ENCODE data around the gene SLC2A14.
"Not testable (repeated sequence)": the region's sequence is repeated elsewhere in the genome, so short reads cannot be mapped to it uniquely, and the experiment has no call there.

The SLC2A14 gene

DNA sequence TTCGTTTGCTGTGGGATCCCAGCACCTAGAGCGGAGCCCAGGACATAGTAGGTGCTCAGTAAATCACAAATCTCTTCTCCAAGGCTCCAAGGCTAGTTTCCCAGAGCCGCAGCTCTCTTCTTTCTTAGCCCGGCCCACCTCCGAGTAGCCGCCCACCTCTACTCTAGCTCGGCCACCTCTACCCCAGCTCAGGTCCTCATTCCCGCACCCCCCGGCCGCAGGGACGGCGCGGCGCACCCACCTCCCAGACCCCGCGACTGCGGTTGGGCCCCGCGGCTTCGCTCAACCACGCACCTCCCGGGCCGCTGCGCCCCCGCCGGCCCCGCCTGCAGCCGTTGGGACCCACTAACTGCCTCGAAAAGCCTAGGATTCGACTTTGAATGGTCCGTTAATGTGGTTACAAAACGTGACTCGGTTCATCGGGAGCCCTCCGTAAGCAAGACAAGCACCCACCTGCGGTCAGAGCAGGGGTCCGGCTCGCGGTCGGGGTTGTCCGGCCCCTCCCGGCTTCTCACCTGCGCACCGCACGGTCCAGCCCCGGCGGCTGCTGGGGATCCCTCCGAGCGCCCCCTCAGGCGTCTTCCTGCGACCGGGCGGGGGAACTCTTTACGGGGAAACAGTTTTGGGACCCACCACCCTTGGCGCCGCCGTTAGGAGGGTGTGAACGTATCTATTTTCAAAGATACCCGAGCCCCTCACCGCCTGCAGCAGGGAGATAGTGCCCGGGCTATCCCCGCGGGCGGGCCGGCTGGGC lies at the start of gene SLC2A14:
TSS of gene SLC2A14 (minus strand) at position 350 of the 754 bp plus-strand sequence. CDS start 3,035 bp downstream, outside the sequence.
- no peaks in the 10 kb centered on the region for H3K36me3 Mint-ChIP-seq (ENCODE audit: low read depth)
- H3K9me3 Mint-ChIP-seq: no peaks in the 10 kb centered on the region
- peaks cover 3% of the 10 kb centered on the region for H3K4me1 Mint-ChIP-seq (ENCODE audit: low read depth)
- H3K27me3 Mint-ChIP-seq: peaks cover 33% of the 10 kb centered on the region
- no peak within 1 kb of the TSS for H3K27ac Mint-ChIP-seq
- H3K4me3 Mint-ChIP-seq: no peak within 1 kb of the TSS

GRCh38 chr12:7921181-7921580 lies 48.5 kb upstream of the SLC2A14 start:
- H3K36me3 Mint-ChIP-seq (ENCODE audit: low read depth): peaks cover 66% of the 10 kb centered on the region
- H3K27me3 Mint-ChIP-seq: not testable (repeated sequence)

DNA sequence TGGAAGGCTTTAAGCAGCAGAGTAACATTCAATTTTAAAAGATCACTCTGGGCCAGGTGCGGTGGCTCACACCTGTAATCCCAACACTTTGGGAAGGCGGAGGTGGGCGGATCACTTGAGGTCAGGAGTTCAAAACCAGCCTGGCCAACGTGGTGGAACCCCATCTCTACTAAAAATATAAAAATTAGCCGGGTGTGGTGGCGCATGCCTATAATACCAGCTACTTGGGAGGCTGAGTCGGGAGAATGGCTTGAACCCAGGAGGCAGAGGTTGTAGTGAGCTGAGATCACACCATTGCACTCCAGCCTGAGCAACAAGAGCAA lies 45.5 kb upstream of the SLC2A14 start:
- H3K4me1 Mint-ChIP-seq (ENCODE audit: low read depth): peaks cover 27% of the 10 kb centered on the region
- peaks cover 53% of the 10 kb centered on the region for H3K36me3 Mint-ChIP-seq (ENCODE audit: low read depth)
- H3K4me3 Mint-ChIP-seq, H3K27ac Mint-ChIP-seq, H3K27me3 Mint-ChIP-seq, H3K9me3 Mint-ChIP-seq: not testable (repeated sequence)

More at GRCh38 chr12:7921181-7921580, 48.5 kb upstream of the SLC2A14 start:
- peaks cover 23% of the 10 kb centered on the region for H3K4me1 Mint-ChIP-seq (ENCODE audit: low read depth)
- not testable (repeated sequence) for H3K4me3 Mint-ChIP-seq, H3K27ac Mint-ChIP-seq, H3K9me3 Mint-ChIP-seq

DNA sequence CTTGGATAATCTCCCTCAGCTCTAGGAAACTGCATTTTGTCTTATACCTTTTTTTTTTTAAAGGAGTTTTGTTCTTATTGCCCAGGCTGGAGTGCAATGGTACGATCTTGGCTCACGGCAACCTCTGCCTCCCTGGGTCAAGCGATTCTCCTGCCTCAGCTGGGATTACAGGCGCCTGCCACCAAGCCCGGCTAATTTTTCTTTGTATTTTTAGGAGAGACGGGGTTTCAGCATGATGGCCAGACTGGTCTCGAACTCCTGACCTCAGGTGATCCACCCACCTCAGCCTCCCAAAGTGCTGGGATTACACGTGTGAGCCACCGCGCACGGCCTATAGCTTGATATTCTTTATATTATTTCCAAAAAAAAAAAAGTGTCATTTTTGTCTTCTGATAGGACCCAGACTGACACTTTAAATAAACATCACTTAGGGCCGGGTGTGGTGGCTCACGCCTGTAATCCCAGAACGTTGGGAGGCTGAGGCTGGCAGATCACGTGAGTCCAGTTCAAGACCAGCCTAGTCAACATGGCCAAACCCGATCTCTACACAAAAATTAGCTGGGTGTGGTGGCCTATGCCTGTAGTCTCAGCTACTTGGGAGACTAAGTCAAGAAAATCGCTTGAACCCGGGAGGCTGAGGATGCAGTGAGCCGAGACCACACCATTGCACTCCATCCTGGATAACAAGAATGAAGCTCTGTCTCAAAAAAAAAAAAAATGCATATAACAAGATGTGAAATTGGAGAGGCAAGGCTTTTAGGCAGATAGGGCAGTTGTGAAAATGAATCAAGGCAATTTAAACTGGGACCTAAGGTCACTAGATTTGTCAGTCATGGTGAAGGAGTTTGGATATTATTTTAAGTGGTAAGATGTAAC lies 44.9 kb upstream of the SLC2A14 start:
- Mint-ChIP-seq H3K4me3 (no peak overlapping the region), H3K27ac (no peak overlapping the region), H3K4me1 (ENCODE audit: low read depth) (peaks cover 25% of the 10 kb centered on the region), H3K27me3 (no peaks in the 10 kb centered on the region), H3K9me3 (no peaks in the 10 kb centered on the region), H3K36me3 (ENCODE audit: low read depth) (peaks cover 47% of the 10 kb centered on the region)

GRCh38 chr12:7916936-7917335 lies 44.2 kb upstream of the SLC2A14 start:
- peaks cover 41% of the 10 kb centered on the region for H3K36me3 Mint-ChIP-seq (ENCODE audit: low read depth)
- H3K27ac Mint-ChIP-seq: no peak overlapping the region
- no peaks in the 10 kb centered on the region for H3K9me3 Mint-ChIP-seq
- no peak overlapping the region for H3K4me3 Mint-ChIP-seq
- H3K4me1 Mint-ChIP-seq (ENCODE audit: low read depth): peaks cover 21% of the 10 kb centered on the region
- no peaks in the 10 kb centered on the region for H3K27me3 Mint-ChIP-seq

DNA sequence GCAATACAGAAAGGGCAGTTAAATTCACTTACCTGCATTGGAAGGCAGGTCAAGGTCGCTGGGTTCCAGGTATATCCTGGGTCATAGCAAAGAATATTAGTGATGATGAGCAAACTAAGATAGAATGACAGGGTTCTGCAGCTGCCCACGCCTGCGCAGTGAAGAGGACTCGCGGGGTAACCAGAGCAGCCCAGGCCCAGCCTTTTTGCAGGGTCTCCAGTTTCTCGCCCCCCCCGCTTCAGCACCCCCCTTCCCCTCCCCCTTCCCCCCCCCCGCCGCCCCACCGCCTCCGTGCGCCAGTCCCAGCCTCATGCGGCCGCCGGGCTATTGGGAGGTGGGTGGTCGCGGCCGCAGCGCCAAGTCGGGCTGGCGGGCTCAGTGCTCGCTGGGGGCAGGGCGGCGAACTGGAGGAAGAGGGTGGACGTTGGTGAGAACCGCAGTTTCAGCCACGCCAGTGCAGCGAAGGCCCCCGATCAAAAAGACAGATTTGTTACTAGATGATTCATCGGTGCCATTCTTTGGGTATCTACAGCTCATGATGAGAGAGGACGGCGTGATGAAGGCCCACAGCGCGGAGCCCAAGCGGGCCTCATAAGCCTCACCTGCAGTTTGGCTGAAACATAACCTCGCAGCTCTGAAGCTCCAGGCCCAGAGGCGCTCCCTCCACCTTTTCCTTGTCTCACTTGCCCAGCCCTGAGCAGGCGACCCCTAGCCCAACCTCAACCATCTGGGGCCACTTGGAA lies 43.1 kb upstream of the SLC2A14 start:
- peaks cover 17% of the 10 kb centered on the region for H3K4me1 Mint-ChIP-seq (ENCODE audit: low read depth)
- H3K36me3 Mint-ChIP-seq (ENCODE audit: low read depth): peaks cover 30% of the 10 kb centered on the region
- H3K27ac Mint-ChIP-seq: no peak overlapping the region
- H3K9me3 Mint-ChIP-seq: no peaks in the 10 kb centered on the region
- H3K27me3 Mint-ChIP-seq: no peaks in the 10 kb centered on the region
- H3K4me3 Mint-ChIP-seq: peak overlapping the region; percentile 16

DNA sequence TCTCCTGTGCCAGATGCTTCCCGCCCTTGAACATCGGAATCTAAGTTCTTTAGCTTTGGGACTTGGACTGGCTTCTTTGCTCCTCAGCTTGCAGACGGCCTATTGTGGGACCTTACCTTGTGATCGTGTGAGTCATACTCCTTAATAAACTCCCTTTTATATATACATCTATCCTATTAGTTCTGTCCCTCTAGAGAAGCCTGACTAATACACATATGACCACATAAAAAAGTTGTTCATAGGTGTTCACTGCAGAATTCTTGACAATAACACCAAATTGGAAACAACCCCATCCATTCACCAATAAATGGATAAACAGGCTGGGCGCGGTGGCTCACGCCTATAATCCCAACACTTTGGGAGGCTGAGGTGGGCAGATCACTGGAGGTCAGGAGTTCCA lies 37.4 kb upstream of the SLC2A14 start:
- not testable (repeated sequence) for H3K4me3 Mint-ChIP-seq; H3K36me3 Mint-ChIP-seq (ENCODE audit: low read depth); H3K4me1 Mint-ChIP-seq (ENCODE audit: low read depth)

DNA sequence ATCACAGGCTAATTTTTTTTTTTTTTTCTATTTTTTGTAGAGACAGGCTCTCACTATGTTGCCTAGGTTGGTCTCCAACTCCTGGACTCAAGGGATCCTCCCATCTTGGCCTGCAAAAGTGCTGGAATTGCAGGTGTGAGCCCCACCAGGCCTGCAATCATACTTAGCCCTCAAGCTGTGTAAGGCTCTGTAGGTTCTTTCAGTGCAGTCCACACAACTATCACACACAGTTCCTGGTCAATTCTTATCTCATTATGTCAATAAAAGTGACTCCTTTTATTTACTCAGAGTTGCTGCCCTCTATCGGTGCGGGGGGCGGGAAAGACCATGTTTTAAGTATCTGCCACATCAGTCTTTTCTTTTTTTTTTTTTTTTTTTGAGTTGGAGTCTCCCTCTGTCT lies 34.3 kb upstream of the SLC2A14 start:
- H3K27ac Mint-ChIP-seq: no peak overlapping the region

More for the DNA sequence above, 37.4 kb upstream of the SLC2A14 start:
- H3K27ac Mint-ChIP-seq, H3K9me3 Mint-ChIP-seq, H3K27me3 Mint-ChIP-seq: not testable (repeated sequence)

DNA sequence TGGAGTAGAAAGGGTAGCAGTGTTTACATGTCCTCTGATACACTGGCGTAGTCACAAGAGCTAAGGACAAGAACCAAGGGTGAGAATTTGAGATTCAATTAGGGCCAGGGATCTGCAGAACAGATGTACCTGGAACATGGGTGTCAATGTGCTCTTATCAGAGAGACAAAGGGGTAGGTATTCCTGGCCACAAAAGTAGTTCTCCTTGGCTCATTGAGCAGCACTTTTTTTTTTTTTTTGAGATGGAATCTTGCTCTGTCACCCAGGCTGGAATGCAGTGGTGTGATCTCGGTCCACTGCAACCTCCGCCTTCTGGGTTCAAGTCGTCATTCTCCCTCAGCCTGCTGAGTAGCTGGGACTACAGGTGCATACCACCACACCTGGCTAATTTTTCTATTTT lies 33.6 kb upstream of the SLC2A14 start:
- not testable (repeated sequence) for H3K9me3 Mint-ChIP-seq; H3K4me3 Mint-ChIP-seq; H3K27ac Mint-ChIP-seq; H3K4me1 Mint-ChIP-seq (ENCODE audit: low read depth); H3K36me3 Mint-ChIP-seq (ENCODE audit: low read depth); H3K27me3 Mint-ChIP-seq

More for the DNA sequence above, 34.3 kb upstream of the SLC2A14 start:
- Mint-ChIP-seq H3K9me3 (no peaks in the 10 kb centered on the region), H3K36me3 (ENCODE audit: low read depth) (no peaks in the 10 kb centered on the region), H3K4me3 (no peak overlapping the region), H3K27me3 (no peaks in the 10 kb centered on the region), H3K4me1 (ENCODE audit: low read depth) (no peaks in the 10 kb centered on the region)

- not testable (repeated sequence) for H3K36me3 Mint-ChIP-seq (ENCODE audit: low read depth); H3K9me3 Mint-ChIP-seq; H3K4me1 Mint-ChIP-seq (ENCODE audit: low read depth); H3K4me3 Mint-ChIP-seq; H3K27ac Mint-ChIP-seq; H3K27me3 Mint-ChIP-seq
Measured at GRCh38 chr12:7905600-7906125, 32.9 kb upstream of the SLC2A14 start.

GRCh38 chr12:7905071-7905470 lies 32.4 kb upstream of the SLC2A14 start:
- Mint-ChIP-seq H3K4me1 (ENCODE audit: low read depth) (no peaks in the 10 kb centered on the region), H3K36me3 (ENCODE audit: low read depth) (no peaks in the 10 kb centered on the region), H3K27me3 (no peaks in the 10 kb centered on the region), H3K4me3 (no peak overlapping the region), H3K9me3 (no peaks in the 10 kb centered on the region), H3K27ac (no peak overlapping the region)

DNA sequence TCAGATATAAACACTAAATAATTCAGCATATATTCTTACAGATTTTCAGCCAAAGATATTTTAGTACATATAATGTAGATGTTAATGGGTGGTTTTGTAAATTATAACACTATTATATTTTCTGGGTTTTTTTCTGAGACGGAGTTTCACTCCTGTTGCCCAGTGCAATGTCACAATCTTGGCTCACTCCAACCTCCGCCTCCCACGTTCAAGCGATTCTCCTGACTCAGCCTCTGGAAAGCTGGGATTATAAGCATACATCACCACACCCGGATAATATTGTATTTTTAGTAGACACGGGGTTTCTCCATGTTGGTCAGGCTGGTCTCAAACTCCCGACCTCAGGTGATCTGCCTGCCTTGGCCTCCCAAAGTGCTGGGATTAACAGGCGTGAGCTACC lies 29.7 kb upstream of the SLC2A14 start:
- H3K4me1 Mint-ChIP-seq (ENCODE audit: low read depth); H3K9me3 Mint-ChIP-seq; H3K36me3 Mint-ChIP-seq (ENCODE audit: low read depth); H3K27me3 Mint-ChIP-seq; H3K4me3 Mint-ChIP-seq; H3K27ac Mint-ChIP-seq: not testable (repeated sequence)

GRCh38 chr12:7899755-7900154 lies 27.0 kb upstream of the SLC2A14 start:
- Mint-ChIP-seq H3K36me3 (ENCODE audit: low read depth) (no peaks in the 10 kb centered on the region), H3K27me3 (no peaks in the 10 kb centered on the region), H3K9me3 (no peaks in the 10 kb centered on the region), H3K27ac (no peak overlapping the region), H3K4me1 (ENCODE audit: low read depth) (no peaks in the 10 kb centered on the region), H3K4me3 (no peak overlapping the region)

GRCh38 chr12:7896726-7897125 lies 24.0 kb upstream of the SLC2A14 start:
- not testable (repeated sequence) for H3K9me3 Mint-ChIP-seq; H3K4me3 Mint-ChIP-seq; H3K36me3 Mint-ChIP-seq (ENCODE audit: low read depth); H3K27ac Mint-ChIP-seq; H3K27me3 Mint-ChIP-seq; H3K4me1 Mint-ChIP-seq (ENCODE audit: low read depth)
